Measurements from ENCODE around the gene H2BK1. TPM values are rescaled to one million over a fixed set of nuclear protein-coding genes. Genes with fewer than 3 reads are reported as not detected.

H2BK1 gene
- total RNA-seq, 2 experiments from 2014 or later, result 0.76 TPM; not detected in 1

DNA sequence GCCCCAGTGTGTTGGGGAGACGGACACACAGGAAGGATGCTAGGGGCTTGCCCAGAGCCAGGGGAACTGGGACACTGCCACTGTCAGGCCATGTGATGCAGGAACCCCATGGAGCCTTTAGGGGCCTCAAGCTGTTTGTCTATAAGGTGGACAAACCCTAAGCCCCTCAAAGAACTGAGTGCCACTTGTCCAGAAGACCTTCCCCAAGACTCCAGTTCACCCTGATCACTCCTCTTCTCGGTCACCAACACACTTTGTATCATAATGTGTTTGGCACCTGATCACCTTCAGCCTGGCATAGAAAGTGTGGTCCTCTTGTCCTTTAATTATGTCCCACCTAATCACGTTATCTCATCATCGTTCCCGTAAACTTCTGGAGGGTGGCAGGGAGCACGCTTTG lies 700 bp downstream of the H2BK1 start:
- Mint-ChIP-seq H3K27me3 (ENCODE audit: low read depth) (peaks cover 12% of the 10 kb centered on the region), H3K36me3 (ENCODE audit: low read depth) (peaks cover 16% of the 10 kb centered on the region), H3K27ac (peak overlapping the region; percentile 13), H3K4me3 (no peak overlapping the region), H3K9me3 (ENCODE audit: insufficient read depth) (no peaks in the 10 kb centered on the region), H3K4me1 (ENCODE audit: low read depth) (peaks cover 28% of the 10 kb centered on the region)
- no peak for ATAC-seq
- ChIA-PET POLR2A (no interaction called here), CTCF (no interaction called here)
- DNase-seq, result no peak

DNA sequence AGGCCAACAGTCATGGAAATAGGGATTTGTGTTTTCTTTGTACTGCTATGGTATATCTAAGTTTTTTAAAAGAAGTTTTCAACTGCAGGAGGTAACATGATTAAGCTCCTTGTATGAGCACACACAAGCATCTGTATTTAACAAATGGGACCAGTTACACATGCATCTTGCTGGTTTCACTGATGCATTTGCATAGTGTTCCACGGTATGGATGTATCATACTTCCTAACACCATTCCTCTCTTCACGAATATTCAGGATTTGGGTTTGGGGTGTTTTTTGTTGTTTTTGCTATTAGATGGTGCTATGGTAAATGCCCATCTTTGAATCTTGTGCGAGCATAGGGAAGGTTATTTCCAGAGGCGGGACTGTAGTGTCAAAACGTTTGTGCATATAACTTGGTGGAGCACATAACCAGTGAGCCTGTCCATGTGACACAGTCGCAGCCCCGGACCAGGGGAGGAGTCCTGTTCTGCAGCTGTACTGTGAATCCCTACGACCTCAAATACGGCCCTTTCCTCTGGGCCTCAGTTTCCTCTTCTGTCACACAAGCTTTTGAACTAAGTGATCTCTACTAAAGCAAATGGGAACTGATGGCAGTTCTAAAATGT lies 1.9 kb downstream of the H2BK1 start:
- no peak for DNase-seq
- Mint-ChIP-seq H3K27ac (no peak overlapping the region), H3K4me3 (no peak overlapping the region), H3K4me1 (ENCODE audit: low read depth) (peaks cover 28% of the 10 kb centered on the region), H3K27me3 (ENCODE audit: low read depth) (peaks cover 17% of the 10 kb centered on the region), H3K9me3 (ENCODE audit: insufficient read depth) (no peaks in the 10 kb centered on the region), H3K36me3 (ENCODE audit: low read depth) (peaks cover 10% of the 10 kb centered on the region)
- no peak for ATAC-seq
- ChIA-PET POLR2A (interaction anchor here (0.8 to 0.9 kb wide), 2 partner anchors 18 to 70 kb away, joined by 3 to 4 read pairs; partner anchors contain the start of gene ABCF2), CTCF (interaction anchor here (0.8 to 3.6 kb wide), 5 partner anchors 36 to 160 kb away, joined by 3 to 16 read pairs (median 3); no protein-coding TSS in a partner anchor)

DNA sequence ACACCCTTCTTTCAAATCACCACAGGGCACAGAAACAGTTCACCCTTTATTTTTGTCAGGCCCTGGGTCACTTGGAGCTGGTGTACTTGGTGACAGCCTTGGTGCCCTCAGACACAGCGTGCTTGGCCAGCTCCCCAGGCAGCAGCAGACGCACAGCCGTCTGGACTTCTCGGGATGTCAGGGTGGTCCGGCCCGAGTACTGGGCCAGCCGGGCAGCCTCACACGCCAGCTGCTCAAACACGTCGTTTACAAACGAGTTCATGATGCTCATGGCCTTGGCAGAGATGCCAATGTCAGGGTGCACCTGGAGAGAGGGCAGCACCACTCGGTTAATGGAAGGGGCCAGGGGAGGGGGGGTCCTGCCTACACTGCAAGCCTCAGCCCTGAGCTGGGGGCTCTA lies 2.5 kb downstream of the H2BK1 start:
- peaks cover 19% of the 10 kb centered on the region for H3K27me3 Mint-ChIP-seq (ENCODE audit: low read depth)
- H3K27ac Mint-ChIP-seq, result peak overlapping the region; percentile 83
- no peaks in the 10 kb centered on the region for H3K9me3 Mint-ChIP-seq (ENCODE audit: insufficient read depth)
- peaks cover 28% of the 10 kb centered on the region for H3K4me1 Mint-ChIP-seq (ENCODE audit: low read depth)
- DNase-seq, result no peak
- ChIA-PET CTCF (interaction anchor here (0.6 to 3.6 kb wide), 7 partner anchors 36 to 161 kb away, joined by 3 to 16 read pairs (median 3); no protein-coding TSS in a partner anchor), POLR2A (interaction anchor here (0.8 to 0.9 kb wide), 2 partner anchors 19 to 70 kb away, joined by 3 to 4 read pairs; partner anchors contain the start of gene ABCF2)
- peaks cover 4% of the 10 kb centered on the region for H3K36me3 Mint-ChIP-seq (ENCODE audit: low read depth)
- ATAC-seq, result no peak
- H3K4me3 Mint-ChIP-seq, result peak overlapping the region; percentile 36

DNA sequence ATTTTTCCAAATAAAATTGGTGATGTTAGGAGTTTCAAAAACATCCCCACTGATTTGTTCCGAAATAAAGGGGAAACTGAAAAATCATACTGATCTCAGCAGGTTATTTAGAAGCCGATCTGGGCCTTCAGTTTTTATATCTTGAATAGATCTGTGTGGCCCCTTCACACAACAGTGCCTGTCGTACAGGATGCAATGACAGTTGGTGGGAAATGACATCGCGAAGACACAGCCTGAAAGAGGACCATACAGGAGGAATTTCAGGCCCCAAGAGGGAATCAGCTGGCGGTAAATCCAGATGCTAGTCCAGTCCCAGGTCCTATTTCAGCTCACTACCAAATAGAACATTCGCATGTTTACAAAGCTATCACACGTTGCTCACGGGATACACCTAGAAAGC lies 3.0 kb downstream of the H2BK1 start:
- peaks cover 28% of the 10 kb centered on the region for H3K4me1 Mint-ChIP-seq (ENCODE audit: low read depth)
- H3K27me3 Mint-ChIP-seq (ENCODE audit: low read depth), result peaks cover 20% of the 10 kb centered on the region
- ChIA-PET CTCF (interaction anchor here (0.6 to 3.6 kb wide), 6 partner anchors 37 to 161 kb away, joined by 3 to 16 read pairs (median 4); no protein-coding TSS in a partner anchor), POLR2A (interaction anchor here (0.6 to 0.9 kb wide), 3 partner anchors 19 to 322 kb away, joined by 3 to 4 read pairs (median 3); partner anchors contain the start of gene ABCF2)
- H3K4me3 Mint-ChIP-seq, result peak overlapping the region; percentile 36
- peak; percentile 43 for DNase-seq
- no peaks in the 10 kb centered on the region for H3K9me3 Mint-ChIP-seq (ENCODE audit: insufficient read depth)
- peak overlapping the region; percentile 83 for H3K27ac Mint-ChIP-seq
- H3K36me3 Mint-ChIP-seq (ENCODE audit: low read depth), result peaks cover 2% of the 10 kb centered on the region
- peak; percentile 68 for ATAC-seq

DNA sequence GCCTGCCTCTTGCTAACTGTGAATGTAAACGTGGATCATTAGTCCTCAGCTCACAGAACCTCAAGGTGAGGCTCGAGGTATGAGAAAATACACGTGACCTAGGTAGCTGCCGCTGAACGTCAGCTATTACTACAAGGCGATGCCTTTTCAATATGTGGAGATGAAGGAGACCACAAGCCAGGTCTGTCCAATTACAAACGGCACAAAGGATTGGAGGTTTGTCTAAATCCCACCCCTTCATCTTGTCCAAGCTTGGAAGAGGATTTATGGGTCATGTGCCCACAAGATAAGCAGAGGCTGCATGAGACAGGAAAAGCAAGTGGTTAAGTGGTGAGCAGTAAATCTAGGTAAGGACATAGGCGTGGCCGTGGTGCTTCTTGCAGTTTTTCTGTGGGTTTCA lies 3.4 kb downstream of the H2BK1 start:
- DNase-seq (peak; percentile 57), ATAC-seq (peak; percentile 78)
- CTCF ChIA-PET, result interaction anchor here (1.0 to 3.6 kb wide), 5 partner anchors 37 to 162 kb away, joined by 3 to 16 read pairs (median 3); no protein-coding TSS in a partner anchor
- H3K9me3 Mint-ChIP-seq (ENCODE audit: insufficient read depth), result no peaks in the 10 kb centered on the region
- peaks cover under 1% of the 10 kb centered on the region for H3K36me3 Mint-ChIP-seq (ENCODE audit: low read depth)
- H3K4me3 Mint-ChIP-seq, result peak overlapping the region; percentile 36
- peaks cover 28% of the 10 kb centered on the region for H3K4me1 Mint-ChIP-seq (ENCODE audit: low read depth)
- H3K27ac Mint-ChIP-seq, result peak overlapping the region; percentile 83
- POLR2A ChIA-PET, result interaction anchor here (0.6 to 1.3 kb wide), 4 partner anchors 20 to 798 kb away, joined by 3 to 5 read pairs (median 4); partner anchors contain the start of genes ABCF2 and CHPF2
- peaks cover 22% of the 10 kb centered on the region for H3K27me3 Mint-ChIP-seq (ENCODE audit: low read depth)

- DNase-seq (no peak), ATAC-seq (no peak)
- H3K4me1 Mint-ChIP-seq (ENCODE audit: low read depth), result peaks cover 28% of the 10 kb centered on the region
- H3K36me3 Mint-ChIP-seq (ENCODE audit: low read depth), result no peaks in the 10 kb centered on the region
- no peak overlapping the region for H3K4me3 Mint-ChIP-seq
- no peaks in the 10 kb centered on the region for H3K9me3 Mint-ChIP-seq (ENCODE audit: insufficient read depth)
- peak overlapping the region; percentile 60 for H3K27ac Mint-ChIP-seq
- POLR2A ChIA-PET, result interaction anchor here (1.3 kb wide), 1 partner anchor 21 kb away, joined by 5 read pairs; the partner anchor contains the start of gene ABCF2
- CTCF ChIA-PET, result interaction anchor here (3.6 kb wide), 1 partner anchor 38 kb away, joined by 16 read pairs; no protein-coding TSS in a partner anchor
- H3K27me3 Mint-ChIP-seq (ENCODE audit: low read depth), result peaks cover 26% of the 10 kb centered on the region
Observed at GRCh38 chr7:151205730-151206129, 4.6 kb downstream of the H2BK1 start.

GRCh38 chr7:151204383-151205032 lies 5.8 kb downstream of the H2BK1 start:
- Mint-ChIP-seq H3K4me3 (no peak overlapping the region), H3K27me3 (ENCODE audit: low read depth) (peaks cover 26% of the 10 kb centered on the region), H3K36me3 (ENCODE audit: low read depth) (no peaks in the 10 kb centered on the region), H3K27ac (no peak overlapping the region), H3K9me3 (ENCODE audit: insufficient read depth) (no peaks in the 10 kb centered on the region), H3K4me1 (ENCODE audit: low read depth) (peaks cover 28% of the 10 kb centered on the region)
- ChIA-PET POLR2A (interaction anchor here (1.4 kb wide), 1 partner anchor 23 kb away, joined by 3 read pairs; no protein-coding TSS in a partner anchor), CTCF (interaction anchor here (1.2 kb wide), 1 partner anchor 40 kb away, joined by 4 read pairs; no protein-coding TSS in a partner anchor)
- DNase-seq (no peak), ATAC-seq (no peak)

- ATAC-seq, result no peak
- Mint-ChIP-seq H3K9me3 (ENCODE audit: insufficient read depth) (no peaks in the 10 kb centered on the region), H3K27me3 (ENCODE audit: low read depth) (peaks cover 26% of the 10 kb centered on the region), H3K36me3 (ENCODE audit: low read depth) (no peaks in the 10 kb centered on the region), H3K27ac (no peak overlapping the region), H3K4me1 (ENCODE audit: low read depth) (peaks cover 19% of the 10 kb centered on the region), H3K4me3 (no peak overlapping the region)
- POLR2A ChIA-PET, result no interaction called here
- CTCF ChIA-PET, result no interaction called here
- DNase-seq, result no peak
Observed at GRCh38 chr7:151202836-151203235, 7.5 kb downstream of the H2BK1 start.

DNA sequence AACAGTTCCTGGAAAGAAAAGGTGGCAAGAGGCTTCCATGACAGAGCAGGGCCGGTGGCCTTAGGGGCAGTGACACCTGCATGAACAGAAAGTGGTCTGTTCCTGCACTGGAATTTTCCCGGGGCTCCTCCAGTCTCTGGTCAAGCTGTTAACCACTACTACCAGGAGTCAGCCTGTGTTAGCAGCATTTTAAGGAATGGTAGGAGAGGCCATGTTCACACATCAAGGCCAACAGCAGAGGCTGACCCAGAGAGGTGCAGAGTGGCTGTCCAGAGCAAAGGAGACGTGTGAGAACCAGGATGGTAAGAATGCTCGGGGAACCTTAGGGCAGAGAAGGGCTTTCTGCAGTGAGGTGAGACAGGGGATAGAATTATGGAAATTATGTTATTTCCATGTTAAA lies 8.5 kb downstream of the H2BK1 start:
- Mint-ChIP-seq H3K4me1 (ENCODE audit: low read depth) (peaks cover 8% of the 10 kb centered on the region), H3K27ac (no peak overlapping the region), H3K9me3 (ENCODE audit: insufficient read depth) (no peaks in the 10 kb centered on the region), H3K4me3 (no peak overlapping the region), H3K27me3 (ENCODE audit: low read depth) (peaks cover 26% of the 10 kb centered on the region), H3K36me3 (ENCODE audit: low read depth) (no peaks in the 10 kb centered on the region)
- ChIA-PET CTCF (no interaction called here), POLR2A (no interaction called here)
- ATAC-seq (no peak), DNase-seq (no peak)

DNA sequence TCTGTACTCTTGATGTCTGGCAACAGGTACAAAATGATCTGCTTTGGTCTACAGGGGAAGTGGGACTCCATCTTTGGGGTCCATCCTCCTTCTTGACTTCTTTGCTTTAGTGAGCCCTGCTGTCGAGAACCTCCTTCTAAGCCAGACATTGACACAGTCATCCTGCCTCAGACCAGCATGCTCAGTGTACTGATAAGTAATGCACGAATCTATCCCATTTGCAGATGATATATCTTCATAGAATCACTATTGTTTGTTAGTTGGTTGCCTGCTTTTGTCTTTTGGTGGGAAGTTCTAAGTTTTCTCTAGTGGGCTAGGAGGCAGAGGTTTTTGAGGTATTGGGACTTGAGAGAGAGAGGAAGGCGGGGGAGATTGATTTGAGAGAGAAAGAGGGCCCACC lies 8.9 kb downstream of the H2BK1 start:
- Mint-ChIP-seq H3K4me1 (ENCODE audit: low read depth) (peaks cover 4% of the 10 kb centered on the region), H3K9me3 (ENCODE audit: insufficient read depth) (no peaks in the 10 kb centered on the region), H3K27me3 (ENCODE audit: low read depth) (peaks cover 26% of the 10 kb centered on the region), H3K4me3 (no peak overlapping the region), H3K27ac (no peak overlapping the region), H3K36me3 (ENCODE audit: low read depth) (no peaks in the 10 kb centered on the region)
- DNase-seq (no peak), ATAC-seq (no peak)
- POLR2A ChIA-PET, result no interaction called here
- CTCF ChIA-PET, result no interaction called here

DNA sequence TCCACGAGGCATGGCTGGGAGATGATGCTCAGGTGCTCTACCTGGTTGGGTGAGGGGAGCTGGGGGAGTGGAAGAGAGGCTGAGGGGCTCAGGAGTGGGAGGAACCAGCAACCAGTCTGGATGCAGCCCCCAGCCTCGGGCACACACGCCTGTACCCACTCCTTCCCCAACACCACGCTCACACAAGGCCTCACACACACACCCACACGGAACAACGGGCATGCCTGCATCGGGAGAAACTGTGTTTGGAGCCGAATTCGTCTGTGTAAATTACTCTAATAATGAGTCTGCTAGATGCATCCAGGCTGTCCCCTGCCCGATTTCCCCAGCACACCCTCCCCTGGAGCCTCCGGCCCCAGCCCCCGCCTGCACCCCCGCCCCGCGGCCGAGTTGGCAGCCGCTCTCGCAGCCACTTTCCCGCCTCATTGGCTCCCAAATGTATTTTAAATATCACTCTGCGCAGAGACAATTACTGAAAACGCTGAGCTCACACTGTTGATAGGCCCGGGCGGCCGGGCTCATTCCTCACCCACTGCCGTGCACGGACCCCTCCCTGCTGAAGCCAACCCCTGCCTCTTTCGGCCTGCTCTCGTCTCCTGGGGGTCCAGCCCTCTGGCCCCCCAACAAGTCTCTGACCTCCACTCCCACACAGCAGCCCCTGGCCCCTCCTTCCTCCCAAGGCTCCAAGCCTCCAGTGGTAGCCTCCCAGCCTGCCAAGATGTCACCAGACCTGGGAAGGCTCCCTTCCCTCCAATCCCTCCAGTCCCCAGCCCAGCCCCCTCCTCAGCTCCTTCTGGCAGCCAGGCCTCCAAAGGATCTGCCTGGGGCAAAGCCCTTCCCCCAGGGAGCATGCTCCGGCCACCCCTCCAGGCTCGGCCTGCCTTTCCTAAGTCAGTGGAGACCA lies 11.1 kb downstream of the H2BK1 start:
- no peaks in the 10 kb centered on the region for H3K36me3 Mint-ChIP-seq (ENCODE audit: low read depth)
- no peak for DNase-seq
- H3K27ac Mint-ChIP-seq, result no peak overlapping the region
- peaks cover 25% of the 10 kb centered on the region for H3K27me3 Mint-ChIP-seq (ENCODE audit: low read depth)
- ATAC-seq, result no peak
- CTCF ChIA-PET, result no interaction called here
- H3K4me3 Mint-ChIP-seq, result no peak overlapping the region
- POLR2A ChIA-PET, result no interaction called here
- H3K4me1 Mint-ChIP-seq (ENCODE audit: low read depth), result peaks cover 7% of the 10 kb centered on the region
- no peaks in the 10 kb centered on the region for H3K9me3 Mint-ChIP-seq (ENCODE audit: insufficient read depth)
